Kidney glomerular epithelial cell (primary cell): Measurements from ENCODE around the gene SLFN14.
"Not testable (repeated sequence)": the region's sequence is repeated elsewhere in the genome, so short reads cannot be mapped to it uniquely, and the experiment has no call there.

Experiments used
- DNase-seq: peaks from one replicate; lab custom pipeline; 2025; lab: John Stamatoyannopoulos, UW

The SLFN14 gene

GRCh38 chr17:35559495-35560210 lies 966 bp downstream of the SLFN14 start:
- no peak for DNase-seq

GRCh38 chr17:35557353-35557752 lies 3.3 kb downstream of the SLFN14 start:
- no peak for DNase-seq

GRCh38 chr17:35555691-35556090 lies 4.9 kb downstream of the SLFN14 start:
- no peak for DNase-seq

GRCh38 chr17:35554668-35555067 lies 6.0 kb downstream of the SLFN14 start:
- no peak for DNase-seq

GRCh38 chr17:35553310-35553709 lies 7.3 kb downstream of the SLFN14 start:
- DNase-seq: no peak

- no peak for DNase-seq
These were observed 11.6 kb downstream of the SLFN14 start for GRCh38 chr17:35548978-35549377.

GRCh38 chr17:35548208-35548810 lies 12.3 kb downstream of the SLFN14 start:
- no peak for DNase-seq

- DNase-seq: no peak
These were observed 14.1 kb downstream of the SLFN14 start for GRCh38 chr17:35546487-35546886.

- DNase-seq: no peak
These were observed 15.5 kb downstream of the SLFN14 start for GRCh38 chr17:35545150-35545549.

- DNase-seq: no peak
These were observed 16.8 kb downstream of the SLFN14 start for GRCh38 chr17:35543856-35544255.

- DNase-seq: no peak
These were observed 17.6 kb downstream of the SLFN14 start for GRCh38 chr17:35542990-35543389.

GRCh38 chr17:35541434-35541833 lies 19.2 kb downstream of the SLFN14 start:
- no peak for DNase-seq

- DNase-seq: no peak
These were observed 19.8 kb downstream of the SLFN14 start for GRCh38 chr17:35540589-35541404.

GRCh38 chr17:35539659-35540026 lies 21.0 kb downstream of the SLFN14 start:
- DNase-seq: no peak

- DNase-seq: no peak
These were observed 22.9 kb downstream of the SLFN14 start, which contains the start of gene SLFN12L for GRCh38 chr17:35537601-35538141. Gene SLFN12L, minus strand, starts transcription at chr17:35537678. Its CDS starts 15,314 bp downstream, at chr17:35522364.

- DNase-seq: no peak
These were observed 23.9 kb downstream of the SLFN14 start for GRCh38 chr17:35536664-35537171.

GRCh38 chr17:35535406-35535805 lies 25.2 kb downstream of the SLFN14 start:
- not testable (repeated sequence) for DNase-seq

- DNase-seq: no peak
These were observed 26.0 kb downstream of the SLFN14 start for GRCh38 chr17:35534576-35535093.

GRCh38 chr17:35531160-35531559 lies 29.5 kb downstream of the SLFN14 start:
- DNase-seq: no peak

GRCh38 chr17:35529866-35530265 lies 30.8 kb downstream of the SLFN14 start:
- DNase-seq: no peak

- not testable (repeated sequence) for DNase-seq
These were observed 31.3 kb downstream of the SLFN14 start for GRCh38 chr17:35529326-35529725.

GRCh38 chr17:35523296-35523695 lies 37.3 kb downstream of the SLFN14 start:
- no peak for DNase-seq
